IMR-90 (cell line): ENCODE data around the gene ZNF768. TPM values are rescaled to one million over a fixed set of nuclear protein-coding genes. Genes with fewer than 3 reads are reported as not detected.

Source experiments
- ATAC-seq: fragments of 200-7000 bp; cut with Tn5 transposase; 2 replicates; pipeline ENCODE4 v1.9.1; 2020; ENCODE audit warnings: low read depth, mild to moderate bottlenecking, moderate library complexity
- BruUV-seq: library from RNA; stranded (reverse); fragments of 400-500 nt; replicated peaks from 2 replicates; lab custom pipeline; 2021; lab: Mats Ljungman, UMichigan
- CTCF ChIA-PET: fragments of 300-600 bp; formaldehyde crosslinking; extraction: SDS; loops from one replicate; lab custom pipeline; 2021; ENCODE audit warnings: antibody characterized with exemption; lab: Yijun Ruan, JAX
- POLR2A ChIA-PET: fragments of 300-600 bp; sonication (Branson Sonifier 250); formaldehyde crosslinking; loops from one replicate; lab custom pipeline; 2022; ENCODE audit warnings: antibody characterized with exemption; ENCODE audit not compliant: unreplicated experiment; lab: Charles Lee
- DNase-seq: peaks from one replicate; pipeline ENCODE4 v3.0.0; 2013
- H2AFZ ChIP-seq: replicated peaks from 2 replicates; pipeline ENCODE3; 2013; ENCODE audit warnings: low read length, mild to moderate bottlenecking; ENCODE audit not compliant: poor library complexity
- H2AK5ac ChIP-seq: 2 replicates; pipeline ENCODE4 v1.6.1; 2013; ENCODE audit warnings: low read depth, low read length, inconsistent platforms
- H2AK9ac ChIP-seq: replicated peaks from 2 replicates; pipeline ENCODE3; 2013; ENCODE audit warnings: mild to moderate bottlenecking, low read depth, low read length, moderate library complexity; ENCODE audit not compliant: poor library complexity
- H2BK120ac ChIP-seq: 2 replicates; pipeline ENCODE4 v1.6.1; 2013; ENCODE audit warnings: low read depth, low read length, inconsistent platforms
- H2BK15ac ChIP-seq: 3 replicates; pipeline ENCODE4 v1.6.1; 2013; ENCODE audit warnings: low read depth, low read length, inconsistent platforms
- H2BK20ac ChIP-seq: 2 replicates; pipeline ENCODE4 v1.6.1; 2013; ENCODE audit warnings: low read depth, mild to moderate bottlenecking, inconsistent platforms, low read length, moderate library complexity
- H2BK5ac ChIP-seq: 2 replicates; pipeline ENCODE4 v1.6.1; 2013; ENCODE audit warnings: mild to moderate bottlenecking, low read depth, low read length, inconsistent platforms; ENCODE audit not compliant: poor library complexity, severe bottlenecking
- H3K14ac ChIP-seq: replicated peaks from 2 replicates; pipeline ENCODE4 v1.6.1; 2013; ENCODE audit warnings: low read depth, low read length, inconsistent platforms
- H3K18ac ChIP-seq: 2 replicates; pipeline ENCODE4 v1.6.1; 2013; ENCODE audit warnings: low read depth, low read length, control low read depth
- H3K23ac ChIP-seq: 2 replicates; pipeline ENCODE4 v1.6.1; 2013; ENCODE audit warnings: low read depth, low read length, inconsistent platforms
- H3K27ac ChIP-seq: 2 replicates; pipeline ENCODE4 v1.5.1; 2013; ENCODE audit warnings: mild to moderate bottlenecking, control low read depth, low read length; ENCODE audit not compliant: insufficient read depth
- H3K27me3 ChIP-seq: 2 replicates; pipeline ENCODE4 v1.6.1; 2013; ENCODE audit warnings: low read length; ENCODE audit not compliant: control insufficient read depth, insufficient read depth
- H3K36me3 ChIP-seq: 2 replicates; pipeline ENCODE4 v1.6.1; 2013; ENCODE audit warnings: low read length, mixed read lengths; ENCODE audit not compliant: control insufficient read depth, insufficient read depth
- H3K4ac ChIP-seq: 2 replicates; pipeline ENCODE4 v1.6.1; 2013; ENCODE audit warnings: low read depth, low read length, inconsistent platforms
- H3K4me1 ChIP-seq: 2 replicates; pipeline ENCODE4 v1.6.1; 2013; ENCODE audit warnings: low read length, mixed read lengths; ENCODE audit not compliant: control insufficient read depth, insufficient read depth
- H3K4me2 ChIP-seq: 2 replicates; pipeline ENCODE4 v1.6.1; 2013; ENCODE audit warnings: low read depth, mild to moderate bottlenecking, control low read depth, low read length, moderate library complexity
- H3K4me3 ChIP-seq: 2 replicates; pipeline ENCODE4 v1.5.1; 2013; ENCODE audit warnings: low read depth, mild to moderate bottlenecking, control low read depth, low read length, moderate library complexity; ENCODE audit not compliant: insufficient read depth
- H3K56ac ChIP-seq: 2 replicates; pipeline ENCODE4 v1.6.1; 2013; ENCODE audit warnings: low read length, inconsistent platforms; ENCODE audit not compliant: insufficient read depth; ENCODE audit errors: extremely low read depth
- H3K79me1 ChIP-seq, 2 experiments: 2 replicates each; pipeline ENCODE4 v1.6.1; 2013; ENCODE audit warnings: low read length in 2 of 2, inconsistent platforms in 1 of 2, low read depth in 1 of 2
- H3K9ac ChIP-seq: 2 replicates; pipeline ENCODE4 v1.6.1; 2013; ENCODE audit warnings: low read depth, low read length, control low read depth
- H3K9me1 ChIP-seq: 2 replicates; pipeline ENCODE4 v1.6.1; 2013; ENCODE audit warnings: low read length, inconsistent platforms; ENCODE audit not compliant: insufficient read depth
- H3K9me3 ChIP-seq: 2 replicates; pipeline ENCODE4 v1.6.1; 2013; ENCODE audit warnings: low read length; ENCODE audit not compliant: control insufficient read depth, insufficient read depth
- H4K20me1 ChIP-seq: 2 replicates; pipeline ENCODE4 v1.6.1; 2013; ENCODE audit warnings: low read length, inconsistent platforms; ENCODE audit not compliant: insufficient read depth
- H4K5ac ChIP-seq: 2 replicates; pipeline ENCODE4 v1.6.1; 2013; ENCODE audit warnings: mild to moderate bottlenecking, low read depth, low read length, control low read depth
- H4K8ac ChIP-seq, 2 experiments: 2 replicates each; pipeline ENCODE4 v1.6.1; 2013; ENCODE audit warnings: low read depth in 2 of 2, low read length in 2 of 2, control low read depth in 1 of 2, inconsistent platforms in 1 of 2
- H4K91ac ChIP-seq: 2 replicates; pipeline ENCODE4 v1.6.1; 2013; ENCODE audit warnings: low read depth, low read length, inconsistent platforms; ENCODE audit not compliant: insufficient read depth
- BHLHE40 ChIP-seq: fragments of 150-350 bp; IDR thresholded peaks from 2 replicates; pipeline ENCODE4 v1.6.1; 2016; ENCODE audit warnings: mild to moderate bottlenecking, low read depth, low read length
- CEBPB ChIP-seq: IDR thresholded peaks from 2 replicates; pipeline ENCODE4 v1.6.1; 2012; ENCODE audit warnings: low read depth, low read length, improper control_type of control experiment
- CHD1 ChIP-seq: IDR thresholded peaks from 2 replicates; pipeline ENCODE4 v1.6.1; 2012; ENCODE audit warnings: low read depth, low read length, improper control_type of control experiment
- CTCF ChIP-seq: conservative IDR thresholded peaks from 2 replicates; pipeline ENCODE4 v1.5.1; 2012; ENCODE audit warnings: mild to moderate bottlenecking, low read depth, low read length, improper control_type of control experiment
- ELK1 ChIP-seq: fragments of 150-350 bp; IDR thresholded peaks from 2 replicates; pipeline ENCODE4 v1.6.1; 2016; ENCODE audit warnings: low read depth, mild to moderate bottlenecking, low read length, moderate library complexity, borderline replicate concordance
- FOS ChIP-seq: fragments of 150-350 bp; IDR thresholded peaks from 2 replicates; pipeline ENCODE4 v1.6.1; 2016; ENCODE audit warnings: low read depth, low read length
- MAFK ChIP-seq: IDR thresholded peaks from 2 replicates; pipeline ENCODE4 v1.6.1; 2012; ENCODE audit warnings: low read depth, low read length, improper control_type of control experiment
- MAZ ChIP-seq: IDR thresholded peaks from 2 replicates; pipeline ENCODE4 v1.6.1; 2012; ENCODE audit warnings: low read depth, mild to moderate bottlenecking, low read length, improper control_type of control experiment, moderate library complexity, borderline replicate concordance
- POLR2A ChIP-seq: IDR thresholded peaks from 2 replicates; pipeline ENCODE4 v1.6.1; 2012; ENCODE audit warnings: mild to moderate bottlenecking, low read depth, low read length
- RAD21 ChIP-seq: IDR thresholded peaks from 2 replicates; pipeline ENCODE4 v1.6.1; 2012; ENCODE audit warnings: low read length, improper control_type of control experiment
- RCOR1 ChIP-seq: IDR thresholded peaks from 2 replicates; pipeline ENCODE4 v1.6.1; 2012; ENCODE audit warnings: mild to moderate bottlenecking, low read length, improper control_type of control experiment; ENCODE audit not compliant: insufficient replicate concordance
- WGBS, 2 experiments: methylation state at CpG; one replicate each; pipeline versions ENCODE4 v1.1.5 to v1.1.7; 2013; ENCODE audit warnings: missing lambda C conversion rate in 2 of 2; ENCODE audit not compliant: insufficient read length in 1 of 2; ENCODE audit errors: extremely low coverage in 2 of 2; 5-methylcytosine and 5-hydroxymethylcytosine counted together
- dilution Hi-C: fragments of 300-500 bp; cut with HindIII; formaldehyde crosslinking; loops from one replicate; pipeline ENCODE4 v1.14.3; 2018; ENCODE audit warnings: low sequenced_read_pairs; ENCODE audit not compliant: unreplicated experiment
- in situ Hi-C: fragments of 300-500 bp; cut with MboI; formaldehyde crosslinking; loops from 3 replicates; pipeline ENCODE4 v1.14.3; 2019; ENCODE audit warnings: low sequenced_read_pairs, inconsistent platforms, mixed read lengths
- intact Hi-C: fragments of 100-400 bp; cut with micrococcal nuclease; formaldehyde crosslinking; loops from 2 replicates; pipeline ENCODE4 v1.10.0; 2022
- polyA plus RNA-seq, 3 experiments: library from polyadenylated mRNA; depleted of rRNA; stranded (reverse); fragments of >200 nt; gene quantifications; 2 replicates each; pipeline ENCODE4 v1.2.3, GENCODE V29; 2012; ENCODE audit warnings: low replicate concordance in 1 of 3
- total RNA-seq: library from RNA; depleted of rRNA; stranded (reverse); fragments of >200 nt; gene quantifications from 2 replicates; pipeline ENCODE4 v1.2.3, GENCODE V29; 2012
- TF ChIP-seq, protein P1 (sequence below): fragments of 150-350 bp; IDR thresholded peaks from 2 replicates; pipeline ENCODE4 v1.6.1; 2017; ENCODE audit warnings: mild to moderate bottlenecking, antibody characterized with exemption, low read length, low read depth

Gene ZNF768
- total and polyA plus RNA-seq, 2 of the 4 experiments (the other 2 are of a cell fraction) = 9.3 to 22.1 TPM

- ATAC-seq = peak; percentile 91
- TF ChIP-seq RCOR1 (no peak), FOS (no peak), POLR2A (peak; percentile 43; the same call in 1 of the 2 replicates), MAFK (no peak), BHLHE40 (peak; percentile 65; the same call in 1 of the 2 replicates), MAZ (peak; percentile 97), RAD21 (0 out of 2 replicates have a peak, but pooled peaks have one; percentile 22), CHD1 (no peak), ELK1 (no peak), CEBPB (no peak), CTCF (peak; percentile 14; the same call in 1 of the 2 replicates)
- TF ChIP-seq, protein P1, sequence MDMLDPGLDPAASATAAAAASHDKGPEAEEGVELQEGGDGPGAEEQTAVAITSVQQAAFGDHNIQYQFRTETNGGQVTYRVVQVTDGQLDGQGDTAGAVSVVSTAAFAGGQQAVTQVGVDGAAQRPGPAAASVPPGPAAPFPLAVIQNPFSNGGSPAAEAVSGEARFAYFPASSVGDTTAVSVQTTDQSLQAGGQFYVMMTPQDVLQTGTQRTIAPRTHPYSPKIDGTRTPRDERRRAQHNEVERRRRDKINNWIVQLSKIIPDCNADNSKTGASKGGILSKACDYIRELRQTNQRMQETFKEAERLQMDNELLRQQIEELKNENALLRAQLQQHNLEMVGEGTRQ = peak; percentile 69
Observed at GRCh38 chr16:30526823-30527634, 663 bp upstream of the ZNF768 start.

More at GRCh38 chr16:30526823-30527634, 663 bp upstream of the ZNF768 start:
- dilution Hi-C loops (no loop called here), intact Hi-C loops (loop anchor here (1.0 to 2.0 kb wide), 4 partner anchors 44 to 132 kb away; partner anchors contain the start of genes FBRS, PRR14 and ZNF688), in situ Hi-C loops (no loop called here)
- ChIA-PET CTCF (interaction anchor here (0.5 to 0.7 kb wide), 2 partner anchors 24 to 109 kb away, joined by 3 to 4 read pairs; no protein-coding TSS in a partner anchor), POLR2A (interaction anchor here (0.5 to 0.6 kb wide), 3 partner anchors 14 to 1082 kb away, joined by 3 to 7 read pairs (median 4); no protein-coding TSS in a partner anchor)
- Histone ChIP-seq H3K4me3 (peak overlapping the region; percentile 85), H3K14ac (peak overlapping the region; percentile 79), H3K79me1 (peaks cover 5 to 6% of the 10 kb centered on the region in 2 experiments; a peak in 3 of 4 replicates), H4K91ac (peak overlapping the region; percentile 81), H3K4me1 (peaks cover 5% of the 10 kb centered on the region), H3K56ac (peak overlapping the region; percentile 73), H3K18ac (peak overlapping the region; percentile 72; the same call in 1 of the 2 replicates), H2AK9ac (peak overlapping the region; percentile 97), H3K4me2 (peak overlapping the region; percentile 91), H2AK5ac (peak overlapping the region; percentile 68), H4K8ac (peak overlapping the region; percentile 74 to 97), H4K5ac (peak overlapping the region; percentile 86), H3K9ac (peak overlapping the region; percentile 89), H3K9me3 (no peaks in the 10 kb centered on the region), H2BK20ac (no peak overlapping the region), H4K20me1 (no peaks in the 10 kb centered on the region; the same call in 1 of the 2 replicates), H2AFZ (peak overlapping the region; percentile 100), H3K23ac (peak overlapping the region; percentile 84), H3K9me1 (peaks cover 5% of the 10 kb centered on the region), H3K27ac (peak overlapping the region; percentile 97), H2BK120ac (peak overlapping the region; percentile 77; the same call in 1 of the 2 replicates), H2BK5ac (peak overlapping the region; percentile 95), H3K4ac (peak overlapping the region; percentile 85), H3K27me3 (no peaks in the 10 kb centered on the region), H2BK15ac (no peak overlapping the region), H3K36me3 (peaks cover 14% of the 10 kb centered on the region; the same call in 1 of the 2 replicates)
- WGBS, 2 experiments = 0% methylated on average over 17 of the region's 79 CpGs; no CpG with 5 or more reads in 1 of the 2 experiments
- no TSS peak for BruUV-seq
- DNase-seq = peak; percentile 96
